ENCODE data around the gene DCAF7. TPM values are rescaled to one million over a fixed set of nuclear protein-coding genes. Genes with fewer than 3 reads are reported as not detected.

Gene DCAF7
- total and polyA plus RNA-seq, 4 donors, result 13.2 to 24.0 (median 15.0) TPM

DNA sequence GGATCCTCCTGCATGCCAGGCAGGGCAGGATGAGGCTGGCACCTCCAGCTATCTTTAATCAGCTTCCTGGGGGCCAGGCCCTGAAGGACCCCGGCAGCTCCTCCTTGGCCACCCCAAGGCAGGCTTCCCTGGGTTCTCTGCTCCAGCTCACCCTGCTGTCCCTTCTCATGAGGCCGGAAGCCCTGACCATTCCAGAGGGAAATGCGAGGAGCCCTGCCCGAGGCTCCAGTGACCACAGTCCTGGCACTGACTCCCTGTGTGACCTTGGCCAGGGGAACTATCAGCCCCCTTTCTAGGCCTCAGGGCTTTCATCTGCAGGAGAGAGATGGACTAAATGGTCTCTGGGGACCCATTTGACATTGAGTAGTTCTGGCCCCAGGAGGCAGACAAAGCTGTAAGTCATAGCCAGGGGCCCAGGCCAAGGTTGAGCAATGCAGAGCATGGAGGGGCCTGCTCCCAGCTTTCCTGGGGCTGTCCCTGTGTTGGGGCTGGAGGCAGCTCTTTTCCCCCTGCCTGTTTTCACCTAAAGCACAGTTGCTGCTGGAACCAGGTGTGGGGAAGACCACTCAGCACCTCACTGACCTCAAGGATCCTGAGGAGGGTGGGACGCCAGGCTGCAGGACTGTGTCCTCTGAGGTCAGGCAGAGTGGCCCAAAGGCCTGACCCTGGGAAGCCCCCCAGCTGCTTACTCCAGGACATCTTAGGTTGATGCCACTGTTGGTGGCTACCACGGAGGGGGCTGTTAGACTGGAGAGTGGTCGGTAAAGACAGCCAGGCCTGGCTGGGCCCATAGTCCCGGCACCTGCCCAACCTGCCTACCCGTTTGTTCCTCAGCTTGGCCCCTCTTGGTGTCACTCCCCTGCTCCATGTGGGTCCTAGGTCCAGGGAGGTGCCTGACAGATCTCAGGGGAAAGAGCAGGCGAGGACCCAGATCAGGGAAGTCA lies 19.0 kb upstream of the DCAF7 start:
- Histone ChIP-seq H3K9ac (ENCODE audit: low read depth in 1 of 2, low read length in 2 of 2) (no peak overlapping the region), H3K27ac (ENCODE audit: low read depth in 1 of 2, low read length in 2 of 2) (no peak overlapping the region), H3K4me3 (ENCODE audit: low read depth in 1 of 3, low read length in 3 of 3) (no peak overlapping the region), H3K36me3 (ENCODE audit: control insufficient read depth in 4 of 4, insufficient read depth in 3 of 4, low read depth in 1 of 4, low read length in 3 of 4) (no peaks in the 10 kb centered on the region), H3K9me3 (ENCODE audit: control insufficient read depth in 4 of 4, low read length in 3 of 4) (no peaks in the 10 kb centered on the region), H3K4me1 (ENCODE audit: control insufficient read depth in 4 of 4, insufficient read depth in 4 of 4, low read length in 3 of 4) (no peaks in the 10 kb centered on the region), H3K27me3 (ENCODE audit: control insufficient read depth in 4 of 4, insufficient read depth in 4 of 4, low read length in 3 of 4) (peaks cover 0 to 4% (median 0%) of the 10 kb centered on the region in 4 donors)
- no peak for DNase-seq (ENCODE audit: low spot score)
- WGBS, result 93% methylated on average over 10 of the region's 10 CpGs
- TF ChIP-seq, protein P1, sequence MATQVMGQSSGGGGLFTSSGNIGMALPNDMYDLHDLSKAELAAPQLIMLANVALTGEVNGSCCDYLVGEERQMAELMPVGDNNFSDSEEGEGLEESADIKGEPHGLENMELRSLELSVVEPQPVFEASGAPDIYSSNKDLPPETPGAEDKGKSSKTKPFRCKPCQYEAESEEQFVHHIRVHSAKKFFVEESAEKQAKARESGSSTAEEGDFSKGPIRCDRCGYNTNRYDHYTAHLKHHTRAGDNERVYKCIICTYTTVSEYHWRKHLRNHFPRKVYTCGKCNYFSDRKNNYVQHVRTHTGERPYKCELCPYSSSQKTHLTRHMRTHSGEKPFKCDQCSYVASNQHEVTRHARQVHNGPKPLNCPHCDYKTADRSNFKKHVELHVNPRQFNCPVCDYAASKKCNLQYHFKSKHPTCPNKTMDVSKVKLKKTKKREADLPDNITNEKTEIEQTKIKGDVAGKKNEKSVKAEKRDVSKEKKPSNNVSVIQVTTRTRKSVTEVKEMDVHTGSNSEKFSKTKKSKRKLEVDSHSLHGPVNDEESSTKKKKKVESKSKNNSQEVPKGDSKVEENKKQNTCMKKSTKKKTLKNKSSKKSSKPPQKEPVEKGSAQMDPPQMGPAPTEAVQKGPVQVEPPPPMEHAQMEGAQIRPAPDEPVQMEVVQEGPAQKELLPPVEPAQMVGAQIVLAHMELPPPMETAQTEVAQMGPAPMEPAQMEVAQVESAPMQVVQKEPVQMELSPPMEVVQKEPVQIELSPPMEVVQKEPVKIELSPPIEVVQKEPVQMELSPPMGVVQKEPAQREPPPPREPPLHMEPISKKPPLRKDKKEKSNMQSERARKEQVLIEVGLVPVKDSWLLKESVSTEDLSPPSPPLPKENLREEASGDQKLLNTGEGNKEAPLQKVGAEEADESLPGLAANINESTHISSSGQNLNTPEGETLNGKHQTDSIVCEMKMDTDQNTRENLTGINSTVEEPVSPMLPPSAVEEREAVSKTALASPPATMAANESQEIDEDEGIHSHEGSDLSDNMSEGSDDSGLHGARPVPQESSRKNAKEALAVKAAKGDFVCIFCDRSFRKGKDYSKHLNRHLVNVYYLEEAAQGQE (IDR thresholded peaks at IDR 0.05), result no peak
- TF ChIP-seq, protein P2, sequence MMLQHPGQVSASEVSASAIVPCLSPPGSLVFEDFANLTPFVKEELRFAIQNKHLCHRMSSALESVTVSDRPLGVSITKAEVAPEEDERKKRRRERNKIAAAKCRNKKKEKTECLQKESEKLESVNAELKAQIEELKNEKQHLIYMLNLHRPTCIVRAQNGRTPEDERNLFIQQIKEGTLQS (IDR thresholded peaks at IDR 0.05), result no peak
- TF ChIP-seq, protein P3, sequence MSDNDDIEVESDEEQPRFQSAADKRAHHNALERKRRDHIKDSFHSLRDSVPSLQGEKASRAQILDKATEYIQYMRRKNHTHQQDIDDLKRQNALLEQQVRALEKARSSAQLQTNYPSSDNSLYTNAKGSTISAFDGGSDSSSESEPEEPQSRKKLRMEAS (IDR thresholded peaks at IDR 0.05), result no peak
- no peak for TF ChIP-seq TAF1 (conservative IDR thresholded peaks at IDR 0.05)
- TF ChIP-seq FOXA1 (IDR thresholded peaks at IDR 0.05), result no peak
- TF ChIP-seq RAD21 (IDR thresholded peaks at IDR 0.05), result no peak
- no peak for TF ChIP-seq RXRA (IDR thresholded peaks at IDR 0.05)
- TF ChIP-seq FOXA2 (IDR thresholded peaks at IDR 0.05), result no peak
- TF ChIP-seq, protein P4, sequence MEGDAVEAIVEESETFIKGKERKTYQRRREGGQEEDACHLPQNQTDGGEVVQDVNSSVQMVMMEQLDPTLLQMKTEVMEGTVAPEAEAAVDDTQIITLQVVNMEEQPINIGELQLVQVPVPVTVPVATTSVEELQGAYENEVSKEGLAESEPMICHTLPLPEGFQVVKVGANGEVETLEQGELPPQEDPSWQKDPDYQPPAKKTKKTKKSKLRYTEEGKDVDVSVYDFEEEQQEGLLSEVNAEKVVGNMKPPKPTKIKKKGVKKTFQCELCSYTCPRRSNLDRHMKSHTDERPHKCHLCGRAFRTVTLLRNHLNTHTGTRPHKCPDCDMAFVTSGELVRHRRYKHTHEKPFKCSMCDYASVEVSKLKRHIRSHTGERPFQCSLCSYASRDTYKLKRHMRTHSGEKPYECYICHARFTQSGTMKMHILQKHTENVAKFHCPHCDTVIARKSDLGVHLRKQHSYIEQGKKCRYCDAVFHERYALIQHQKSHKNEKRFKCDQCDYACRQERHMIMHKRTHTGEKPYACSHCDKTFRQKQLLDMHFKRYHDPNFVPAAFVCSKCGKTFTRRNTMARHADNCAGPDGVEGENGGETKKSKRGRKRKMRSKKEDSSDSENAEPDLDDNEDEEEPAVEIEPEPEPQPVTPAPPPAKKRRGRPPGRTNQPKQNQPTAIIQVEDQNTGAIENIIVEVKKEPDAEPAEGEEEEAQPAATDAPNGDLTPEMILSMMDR (IDR thresholded peaks at IDR 0.05; ENCODE audit: low read depth, low read length, missing input control), result no peak
- no peak for TF ChIP-seq JUND (IDR thresholded peaks at IDR 0.05)
- TF ChIP-seq SP1 (IDR thresholded peaks at IDR 0.05), result no peak
- no peak for TF ChIP-seq HNF4A (conservative IDR thresholded peaks at IDR 0.05)
- TF ChIP-seq, protein P5, sequence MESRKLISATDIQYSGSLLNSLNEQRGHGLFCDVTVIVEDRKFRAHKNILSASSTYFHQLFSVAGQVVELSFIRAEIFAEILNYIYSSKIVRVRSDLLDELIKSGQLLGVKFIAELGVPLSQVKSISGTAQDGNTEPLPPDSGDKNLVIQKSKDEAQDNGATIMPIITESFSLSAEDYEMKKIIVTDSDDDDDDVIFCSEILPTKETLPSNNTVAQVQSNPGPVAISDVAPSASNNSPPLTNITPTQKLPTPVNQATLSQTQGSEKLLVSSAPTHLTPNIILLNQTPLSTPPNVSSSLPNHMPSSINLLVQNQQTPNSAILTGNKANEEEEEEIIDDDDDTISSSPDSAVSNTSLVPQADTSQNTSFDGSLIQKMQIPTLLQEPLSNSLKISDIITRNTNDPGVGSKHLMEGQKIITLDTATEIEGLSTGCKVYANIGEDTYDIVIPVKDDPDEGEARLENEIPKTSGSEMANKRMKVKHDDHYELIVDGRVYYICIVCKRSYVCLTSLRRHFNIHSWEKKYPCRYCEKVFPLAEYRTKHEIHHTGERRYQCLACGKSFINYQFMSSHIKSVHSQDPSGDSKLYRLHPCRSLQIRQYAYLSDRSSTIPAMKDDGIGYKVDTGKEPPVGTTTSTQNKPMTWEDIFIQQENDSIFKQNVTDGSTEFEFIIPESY (IDR thresholded peaks at IDR 0.05), result no peak
- TF ChIP-seq YY1 (IDR thresholded peaks at IDR 0.05), result no peak
- no peak for TF ChIP-seq GABPA (IDR thresholded peaks at IDR 0.05 in 1 of 2, conservative IDR thresholded peaks at IDR 0.05 in 1 of 2)
- TF ChIP-seq NR2F2 (IDR thresholded peaks at IDR 0.05), result no peak
- TF ChIP-seq HNF4G (IDR thresholded peaks at IDR 0.05), result no peak
- TF ChIP-seq EGR1 (IDR thresholded peaks at IDR 0.05; ENCODE audit: low read depth in 2 of 2), result no peak
